ENCODE results near the gene C4orf36.

The C4orf36 gene, protein sequence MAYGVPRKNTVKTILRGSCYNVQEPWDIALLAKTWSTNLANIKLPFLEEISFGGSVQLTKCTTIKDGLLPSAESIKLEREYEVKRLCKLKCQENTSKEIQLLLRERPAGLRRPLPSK

DNA sequence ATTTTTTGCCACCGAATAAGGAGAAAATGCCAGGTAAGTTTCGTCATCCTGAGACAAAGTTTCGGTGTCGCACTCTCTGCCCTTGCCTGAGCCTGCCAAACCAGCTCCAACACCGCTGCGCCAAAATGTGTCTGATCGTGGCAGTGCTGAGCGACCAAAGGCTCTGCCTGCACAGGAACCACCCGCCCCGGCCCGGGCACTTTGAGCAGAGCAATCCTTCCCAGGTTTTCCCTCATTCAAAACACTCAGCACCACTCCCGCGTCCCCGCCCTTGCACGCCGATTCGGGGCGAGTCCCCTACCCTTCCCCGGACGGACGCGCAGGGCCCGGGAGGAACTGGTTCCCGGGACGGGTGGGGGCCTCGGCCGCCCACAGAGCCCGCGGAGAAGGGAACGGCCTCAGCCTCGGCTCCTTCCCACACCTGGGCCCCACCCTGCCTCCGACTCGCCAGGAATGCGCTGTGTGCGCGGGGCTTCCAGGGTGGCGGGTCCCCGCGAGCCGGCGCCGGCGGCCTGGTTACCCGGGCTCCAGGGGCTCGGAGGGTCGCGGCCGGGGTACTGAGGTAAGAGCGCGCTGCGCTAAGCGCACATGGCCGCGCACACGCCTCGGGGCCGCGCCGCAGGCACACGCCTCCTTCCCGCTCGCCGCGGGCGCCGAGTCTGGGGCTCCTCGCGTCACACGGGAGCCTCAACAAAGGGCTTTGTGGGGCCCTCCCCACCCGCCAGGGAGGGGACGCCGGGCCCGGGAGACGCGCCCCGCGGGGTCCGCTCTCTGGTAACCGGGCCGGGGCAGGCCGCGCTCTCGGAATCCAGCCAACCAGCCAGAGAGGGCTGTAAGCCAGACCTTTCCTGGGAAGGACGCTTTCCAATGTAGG is at the start of gene C4orf36:
Gene C4orf36, minus strand, starts transcription at position 661 of the 874 bp plus-strand sequence. CDS start 902 bp downstream, outside the sequence.
- CTCF ChIA-PET = interaction anchor here (8.9 kb wide), 1 partner anchor 394 kb away, joined by 131 read pairs; no protein-coding TSS in a partner anchor
- POLR2A ChIA-PET = no interaction called here
- peak; percentile 63 for DNase-seq (ENCODE audit: extremely low spot score)
- TF ChIP-seq, protein P1, sequence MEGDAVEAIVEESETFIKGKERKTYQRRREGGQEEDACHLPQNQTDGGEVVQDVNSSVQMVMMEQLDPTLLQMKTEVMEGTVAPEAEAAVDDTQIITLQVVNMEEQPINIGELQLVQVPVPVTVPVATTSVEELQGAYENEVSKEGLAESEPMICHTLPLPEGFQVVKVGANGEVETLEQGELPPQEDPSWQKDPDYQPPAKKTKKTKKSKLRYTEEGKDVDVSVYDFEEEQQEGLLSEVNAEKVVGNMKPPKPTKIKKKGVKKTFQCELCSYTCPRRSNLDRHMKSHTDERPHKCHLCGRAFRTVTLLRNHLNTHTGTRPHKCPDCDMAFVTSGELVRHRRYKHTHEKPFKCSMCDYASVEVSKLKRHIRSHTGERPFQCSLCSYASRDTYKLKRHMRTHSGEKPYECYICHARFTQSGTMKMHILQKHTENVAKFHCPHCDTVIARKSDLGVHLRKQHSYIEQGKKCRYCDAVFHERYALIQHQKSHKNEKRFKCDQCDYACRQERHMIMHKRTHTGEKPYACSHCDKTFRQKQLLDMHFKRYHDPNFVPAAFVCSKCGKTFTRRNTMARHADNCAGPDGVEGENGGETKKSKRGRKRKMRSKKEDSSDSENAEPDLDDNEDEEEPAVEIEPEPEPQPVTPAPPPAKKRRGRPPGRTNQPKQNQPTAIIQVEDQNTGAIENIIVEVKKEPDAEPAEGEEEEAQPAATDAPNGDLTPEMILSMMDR (IDR thresholded peaks at IDR 0.05; ENCODE audit: control extremely low read depth, extremely low read depth, low read depth, missing control alignments) = no peak

- DNase-seq (ENCODE audit: extremely low spot score) = no peak
- TF ChIP-seq, protein P1 (IDR thresholded peaks at IDR 0.05; ENCODE audit: control extremely low read depth, extremely low read depth, low read depth, missing control alignments) = no peak
- ChIA-PET POLR2A (interaction anchor here (2.5 kb wide), 1 partner anchor 65 kb away, joined by 12 read pairs; no protein-coding TSS in a partner anchor), CTCF (interaction anchor here (0.9 to 9.3 kb wide), 7 partner anchors 10 to 152 kb away, joined by 3 to 106 read pairs (median 7); no protein-coding TSS in a partner anchor)
Observed at GRCh38 chr4:86940920-86941460, 48.8 kb upstream of the C4orf36 start.

GRCh38 chr4:86939729-86940575 is 47.7 kb upstream of the C4orf36 start:
- CTCF ChIA-PET = interaction anchor here (0.9 to 9.3 kb wide), 11 partner anchors 11 to 280 kb away, joined by 3 to 106 read pairs (median 4); no protein-coding TSS in a partner anchor
- POLR2A ChIA-PET = interaction anchor here (1.4 to 2.5 kb wide), 2 partner anchors 21 to 67 kb away, joined by 3 to 12 read pairs; no protein-coding TSS in a partner anchor
- TF ChIP-seq, protein P1 (IDR thresholded peaks at IDR 0.05; ENCODE audit: control extremely low read depth, extremely low read depth, low read depth, missing control alignments) = no peak
- peak; percentile 65 for DNase-seq (ENCODE audit: extremely low spot score)

GRCh38 chr4:86938771-86939520 is 46.7 kb upstream of the C4orf36 start:
- DNase-seq (ENCODE audit: extremely low spot score) = no peak
- TF ChIP-seq, protein P1 (IDR thresholded peaks at IDR 0.05; ENCODE audit: control extremely low read depth, extremely low read depth, low read depth, missing control alignments) = no peak
- ChIA-PET POLR2A (interaction anchor here (1.4 to 2.5 kb wide), 2 partner anchors 22 to 68 kb away, joined by 3 to 12 read pairs; no protein-coding TSS in a partner anchor), CTCF (interaction anchor here (0.9 to 9.3 kb wide), 11 partner anchors 10 to 281 kb away, joined by 3 to 106 read pairs (median 4); no protein-coding TSS in a partner anchor)

DNA sequence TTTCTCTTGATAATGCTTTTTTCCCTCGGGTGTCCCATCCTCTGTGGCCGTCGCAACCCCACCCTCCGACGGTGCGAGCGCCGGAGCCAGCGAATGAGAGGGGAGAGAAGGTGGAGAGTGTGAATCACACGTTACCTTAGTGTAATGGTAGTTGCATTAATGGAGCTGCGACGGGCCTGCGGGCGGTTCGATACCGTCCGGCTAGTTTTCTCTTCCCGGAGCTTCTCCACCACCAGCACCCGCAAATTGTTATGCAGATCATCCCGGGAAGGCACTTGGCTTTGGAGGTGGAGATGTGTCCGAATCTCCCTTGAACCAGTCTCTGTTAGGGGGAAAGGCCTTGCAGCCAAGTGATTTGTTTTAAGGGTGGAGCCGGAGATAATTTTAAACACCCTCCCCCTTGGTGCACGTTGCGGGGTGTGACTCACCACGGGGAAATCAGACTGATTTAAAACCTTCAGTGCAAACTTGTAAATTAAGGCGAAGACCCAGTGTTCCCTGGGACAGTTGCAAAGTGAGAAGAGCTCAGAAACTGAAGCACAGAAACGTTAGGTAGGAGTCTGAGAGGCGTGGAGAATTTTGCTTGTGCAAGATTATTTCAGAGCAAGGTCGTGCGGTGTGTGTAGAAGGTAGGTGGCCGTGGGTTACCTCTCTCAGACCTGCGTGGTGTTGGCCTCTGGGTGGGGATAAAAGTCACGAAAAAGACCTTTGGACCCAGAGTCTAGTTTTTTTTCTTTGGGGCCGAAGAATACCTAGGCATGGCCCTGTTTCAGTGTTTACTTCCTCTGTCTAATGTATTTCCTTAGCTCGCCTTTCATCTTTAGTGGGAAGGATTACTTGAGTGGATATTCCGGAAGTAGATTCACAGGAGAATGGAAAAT is 43.9 kb upstream of the C4orf36 start:
- peak; percentile 76 for DNase-seq (ENCODE audit: extremely low spot score)
- ChIA-PET CTCF (interaction anchor here (1.0 to 9.3 kb wide), 19 partner anchors 9 to 437 kb away, joined by 3 to 106 read pairs (median 5); no protein-coding TSS in a partner anchor), POLR2A (interaction anchor here (0.6 to 2.8 kb wide), 4 partner anchors 9 to 342 kb away, joined by 3 to 47 read pairs (median 6); partner anchors contain the start of gene PTPN13)
- TF ChIP-seq, protein P1 (IDR thresholded peaks at IDR 0.05; ENCODE audit: control extremely low read depth, extremely low read depth, low read depth, missing control alignments) = peak; percentile 26

All from GM10248 (cell line).